GM19372 (cell line): ENCODE data around the gene DALRD3.
"Not testable (repeated sequence)": the region's sequence is repeated elsewhere in the genome, so short reads cannot be mapped to it uniquely, and the experiment has no call there.

Experiments
- ATAC-seq: cut with Tn5 transposase; IDR thresholded peaks from one replicate; pipeline ENCODE4 v1.9.1; 2021; ENCODE audit warnings: mild to moderate bottlenecking, low read depth, moderate library complexity; ENCODE audit not compliant: unreplicated experiment

Gene DALRD3

GRCh38 chr3:49022688-49023171 is 4.3 kb upstream of the DALRD3 start:
- ATAC-seq, result no peak

GRCh38 chr3:49021813-49022687 is 3.7 kb upstream of the DALRD3 start, which contains the start of gene NDUFAF3:
NDUFAF3 (plus strand) TSS chr3:49022121; CDS start chr3:49022145, 24 bp downstream.
- peak; percentile 46 for ATAC-seq

GRCh38 chr3:49021213-49021812 is 2.9 kb upstream of the DALRD3 start:
- ATAC-seq, result peak; percentile 42

GRCh38 chr3:49020330-49021212 is 2.2 kb upstream of the DALRD3 start:
- ATAC-seq, result peak; percentile 2

GRCh38 chr3:49019941-49020329 is 1.6 kb upstream of the DALRD3 start:
- ATAC-seq, result no peak

- no peak for ATAC-seq
Measured at GRCh38 chr3:49018707-49019006, 277 bp upstream of the DALRD3 start.

GRCh38 chr3:49017229-49017970 is 980 bp downstream of the DALRD3 start:
- ATAC-seq, result no peak

GRCh38 chr3:49016414-49017228 is 1.8 kb downstream of the DALRD3 start:
- ATAC-seq, result no peak

GRCh38 chr3:49015765-49016164 is 2.6 kb downstream of the DALRD3 start:
- ATAC-seq, result no peak

GRCh38 chr3:49015072-49015471 is 3.3 kb downstream of the DALRD3 start:
- ATAC-seq, result no peak

GRCh38 chr3:49013738-49014660 is 4.4 kb downstream of the DALRD3 start:
- ATAC-seq, result no peak

- ATAC-seq, result no peak
Measured at GRCh38 chr3:49013113-49013737, 5.2 kb downstream of the DALRD3 start.

GRCh38 chr3:49012441-49013017 is 5.9 kb downstream of the DALRD3 start:
- ATAC-seq, result no peak

- no peak for ATAC-seq
Measured at GRCh38 chr3:49009396-49009795, 9.0 kb downstream of the DALRD3 start.

- ATAC-seq, result not testable (repeated sequence)
Measured at GRCh38 chr3:49008627-49009026, 9.8 kb downstream of the DALRD3 start.

GRCh38 chr3:49007771-49008528 is 10.4 kb downstream of the DALRD3 start:
- ATAC-seq, result peak; percentile 30
